GM18517 (cell line): ENCODE measurements around the gene ZNF276.
"Not testable (repeated sequence)": the region's sequence is repeated elsewhere in the genome, so short reads cannot be mapped to it uniquely, and the experiment has no call there.

Experiments
- ATAC-seq: cut with Tn5 transposase; IDR thresholded peaks from one replicate; pipeline ENCODE4 v1.9.1; 2021; ENCODE audit warnings: mild to moderate bottlenecking, moderate library complexity; ENCODE audit not compliant: unreplicated experiment

Gene ZNF276

DNA sequence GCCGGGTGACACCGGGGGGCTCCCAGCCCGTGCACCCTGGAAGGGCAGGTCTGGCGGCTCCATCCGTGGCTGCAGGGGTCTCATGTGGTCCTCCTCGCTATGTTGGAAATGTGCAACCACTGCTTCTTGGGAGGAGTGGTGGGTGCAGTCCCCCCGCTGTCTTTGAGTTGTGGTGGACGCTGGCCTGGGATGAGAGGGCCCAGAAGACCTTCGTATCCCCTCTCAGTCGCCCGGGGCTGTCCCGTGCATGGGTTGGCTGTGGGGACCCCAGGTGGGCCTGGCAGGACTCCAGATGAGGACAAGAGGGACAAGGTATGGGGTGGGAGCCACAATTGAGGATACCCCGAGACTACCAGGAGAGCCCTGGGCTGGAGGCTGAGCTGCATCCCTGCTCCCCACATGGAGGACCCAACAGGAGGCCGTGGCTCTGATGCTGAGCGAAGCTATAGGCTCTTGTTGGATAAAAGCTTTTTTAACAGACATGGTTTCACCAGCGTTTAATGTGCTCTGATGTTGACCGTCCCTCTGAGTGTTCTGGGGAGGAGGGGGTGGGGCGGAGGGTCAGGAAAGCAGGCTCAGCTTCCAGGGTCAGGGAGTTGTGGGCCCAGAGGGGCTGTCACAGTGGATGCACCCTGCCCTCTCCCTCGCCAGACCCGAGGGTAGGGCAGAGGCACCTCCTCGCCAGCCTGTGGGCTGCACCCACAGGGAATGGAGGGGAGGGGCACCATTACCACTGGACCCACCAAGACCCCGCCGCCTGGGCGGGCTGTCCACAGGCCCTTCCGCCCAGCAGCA is 25.3 kb upstream of the ZNF276 start:
- no peak for ATAC-seq

DNA sequence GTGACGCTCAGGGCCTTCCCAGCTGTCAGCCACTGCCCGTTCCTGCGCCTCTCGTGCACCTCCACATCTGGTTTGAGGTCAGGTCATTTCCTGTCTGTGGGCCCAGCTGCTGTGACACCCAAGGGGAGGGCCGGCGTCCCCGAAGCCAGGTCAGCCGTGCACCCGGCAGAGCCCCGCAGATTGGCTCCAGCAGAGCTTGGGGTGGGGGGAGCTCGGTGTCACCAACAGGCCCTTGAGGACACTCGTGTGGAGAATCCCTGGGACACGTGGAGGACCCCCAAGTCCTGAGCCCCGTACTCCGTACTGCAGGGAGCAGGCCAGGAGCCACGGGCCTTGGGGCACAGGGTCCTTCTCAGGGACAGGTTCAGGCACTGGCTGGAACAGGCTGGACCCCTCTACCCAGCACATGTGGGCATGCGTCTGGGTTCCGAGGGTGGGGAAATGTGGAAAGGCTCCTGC is 24.6 kb upstream of the ZNF276 start:
- no peak for ATAC-seq

- ATAC-seq = no peak
Observed at GRCh38 chr16:89697161-89697615, 24.1 kb upstream of the ZNF276 start.

- no peak for ATAC-seq
Observed at GRCh38 chr16:89697616-89698331, 23.6 kb upstream of the ZNF276 start.

DNA sequence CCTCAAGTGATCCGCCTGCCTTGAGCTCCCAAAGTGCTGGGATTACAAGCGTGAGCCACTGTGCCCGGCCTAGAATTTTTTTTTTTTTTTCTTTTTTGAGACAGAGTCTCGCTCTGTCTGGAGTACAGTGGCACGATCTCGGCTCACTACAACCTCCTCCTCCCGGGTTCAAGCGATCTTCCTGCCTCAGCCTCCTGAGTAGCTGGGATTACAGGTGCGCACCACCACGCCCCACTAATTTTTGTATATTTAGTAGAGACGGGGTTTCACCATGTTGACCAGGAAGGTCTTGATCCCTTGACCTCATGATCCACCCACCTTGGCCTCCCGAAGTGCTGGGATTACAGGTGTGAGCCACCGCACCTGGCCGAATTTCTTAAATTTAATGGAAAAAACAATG is 22.6 kb upstream of the ZNF276 start:
- ATAC-seq = not testable (repeated sequence)

DNA sequence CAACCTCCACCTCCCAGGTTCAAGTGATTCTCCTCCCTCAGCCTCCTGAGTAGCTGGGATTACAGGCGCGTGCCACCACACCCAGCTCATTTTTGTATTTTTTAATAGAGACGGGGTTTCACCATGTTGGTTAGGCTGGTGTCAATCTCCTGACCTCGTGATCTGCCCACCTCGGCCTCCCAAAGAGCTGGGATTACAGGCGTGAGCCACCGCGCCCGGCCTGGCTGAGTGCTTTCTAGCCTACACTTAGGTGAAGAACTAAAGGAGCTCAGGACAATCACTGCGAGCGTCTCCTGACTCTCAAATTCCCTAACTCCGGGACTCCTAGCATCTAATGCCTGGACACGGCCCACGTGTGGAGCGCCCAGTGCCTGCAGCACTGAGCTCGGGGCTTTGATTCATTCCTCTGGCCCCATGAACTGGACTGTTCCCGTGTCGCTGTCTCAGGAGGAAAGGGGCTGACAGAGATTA is 21.7 kb upstream of the ZNF276 start:
- not testable (repeated sequence) for ATAC-seq

GRCh38 chr16:89700100-89700648 is 21.2 kb upstream of the ZNF276 start:
- ATAC-seq = peak; percentile 56

- ATAC-seq = no peak
Observed at GRCh38 chr16:89700649-89701424, 20.5 kb upstream of the ZNF276 start.

GRCh38 chr16:89701425-89702406 is 19.6 kb upstream of the ZNF276 start, which contains the start of gene SPATA2L:
Gene SPATA2L (minus strand): TSS chr16:89701705. CDS start chr16:89701232, 473 bp downstream.
- ATAC-seq = peak; percentile 62

GRCh38 chr16:89704281-89704680 is 17.1 kb upstream of the ZNF276 start:
- ATAC-seq = no peak

- no peak for ATAC-seq
Observed at GRCh38 chr16:89705006-89705405, 16.3 kb upstream of the ZNF276 start.

GRCh38 chr16:89706518-89707260 is 14.6 kb upstream of the ZNF276 start:
- ATAC-seq = no peak

- ATAC-seq = no peak
Observed at GRCh38 chr16:89707695-89708094, 13.6 kb upstream of the ZNF276 start.

DNA sequence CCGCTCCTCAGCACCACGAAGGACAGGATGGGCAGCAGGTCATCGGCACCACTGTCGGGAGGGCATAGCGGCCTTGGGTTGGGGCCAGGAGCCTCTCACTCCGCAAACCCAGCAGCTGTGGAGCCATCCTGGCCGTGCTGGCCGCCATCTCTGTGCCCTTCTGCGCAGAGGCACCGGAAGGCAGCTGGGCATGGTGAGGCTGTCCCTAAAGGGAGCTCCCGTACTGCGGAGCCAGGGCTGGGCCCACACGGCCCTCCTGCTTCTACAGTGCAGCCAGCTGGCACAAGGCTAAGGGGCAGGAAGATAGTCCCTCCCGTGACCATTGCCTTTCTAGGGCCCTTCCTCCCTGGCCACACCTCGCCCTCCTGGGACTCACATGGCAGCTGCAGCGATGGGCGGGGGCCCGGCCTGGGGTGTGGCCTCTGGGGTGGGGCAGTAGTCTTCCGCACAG is 12.8 kb upstream of the ZNF276 start:
- no peak for ATAC-seq

DNA sequence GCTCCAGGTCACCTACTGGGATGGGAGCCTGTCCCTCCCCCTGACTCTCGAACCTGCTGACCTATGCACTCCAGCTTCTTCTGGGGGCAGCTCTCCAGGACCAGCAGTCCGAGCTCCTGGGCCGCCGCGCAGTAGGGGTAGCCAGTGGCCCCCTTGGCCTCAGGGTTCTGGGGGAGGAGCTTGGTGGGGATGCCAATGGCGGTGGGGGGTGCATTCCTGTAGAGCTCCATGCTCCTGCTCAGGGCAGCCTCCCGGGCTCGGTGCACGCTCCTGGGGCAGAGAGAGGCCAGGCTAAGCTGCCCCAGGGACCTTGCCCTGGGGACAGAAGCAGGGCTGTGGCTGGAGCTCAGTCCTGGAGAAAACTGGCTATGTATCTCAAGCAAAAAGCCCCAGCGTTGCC is 12.2 kb upstream of the ZNF276 start:
- ATAC-seq = no peak

- ATAC-seq = no peak
Observed at GRCh38 chr16:89709716-89710432, 11.5 kb upstream of the ZNF276 start.

GRCh38 chr16:89710709-89711564 is 10.4 kb upstream of the ZNF276 start:
- no peak for ATAC-seq
